HepG2 (cell line): ENCODE data around the gene NPY4R.

ENCODE experiments used
- BRCA1 ChIP-seq: sonication (generic); formaldehyde crosslinking; IDR thresholded peaks from 2 replicates; pipeline ENCODE4 v1.4.0; 2020; ENCODE audit warnings: missing genetic modification reagents
- EED ChIP-seq: sonication (generic); formaldehyde crosslinking; IDR thresholded peaks from 2 replicates; pipeline ENCODE4 v1.5.0; 2020; ENCODE audit warnings: mild to moderate bottlenecking, missing genetic modification reagents
- MAFF ChIP-seq: IDR thresholded peaks from 2 replicates; pipeline ENCODE4 v1.6.1; 2011; ENCODE audit warnings: low read depth, low read length, improper control_type of control experiment
- NFRKB ChIP-seq: fragments of 450-650 bp; IDR thresholded peaks from 2 replicates; pipeline ENCODE4 v1.6.1; 2017
- POLR2A ChIP-seq, 2 experiments: IDR thresholded peaks; 2 replicates each; pipeline ENCODE4 v1.6.1; 2011; ENCODE audit warnings: low read depth in 2 of 2, low read length in 2 of 2, mild to moderate bottlenecking in 1 of 2, moderate library complexity in 1 of 2; ENCODE audit not compliant: insufficient read depth in 1 of 2
- RFX1 ChIP-seq: fragments of 450-650 bp; IDR thresholded peaks from 2 replicates; pipeline ENCODE4 v1.6.1; 2017
- SALL2 ChIP-seq: sonication (generic); formaldehyde crosslinking; IDR thresholded peaks from 2 replicates; pipeline ENCODE4 v1.8.1; 2023; ENCODE audit warnings: mild to moderate bottlenecking, missing genetic modification reagents, inconsistent platforms
- ZBTB7B ChIP-seq: sonication (generic); formaldehyde crosslinking; IDR thresholded peaks from 2 replicates; pipeline ENCODE4 v1.4.0; 2020; ENCODE audit warnings: missing genetic modification reagents
- ZNF124 ChIP-seq: sonication (generic); formaldehyde crosslinking; IDR thresholded peaks from 2 replicates; pipeline ENCODE4 v1.4.0; 2020; ENCODE audit warnings: missing genetic modification reagents
- TF ChIP-seq, protein P1 (sequence below): sonication (generic); formaldehyde crosslinking; IDR thresholded peaks from 2 replicates; pipeline ENCODE4 v1.4.0; 2020; ENCODE audit warnings: low read depth, mild to moderate bottlenecking, missing genetic modification reagents
- TF ChIP-seq, protein P2 (sequence below): sonication (generic); formaldehyde crosslinking; IDR thresholded peaks from 2 replicates; pipeline ENCODE4 v1.4.0; 2020; ENCODE audit warnings: mild to moderate bottlenecking, missing genetic modification reagents
- TF ChIP-seq, protein P3 (sequence below): sonication (generic); formaldehyde crosslinking; IDR thresholded peaks from 2 replicates; pipeline ENCODE4 v1.5.0; 2020; ENCODE audit warnings: mild to moderate bottlenecking, missing genetic modification reagents, moderate library complexity

DNA sequence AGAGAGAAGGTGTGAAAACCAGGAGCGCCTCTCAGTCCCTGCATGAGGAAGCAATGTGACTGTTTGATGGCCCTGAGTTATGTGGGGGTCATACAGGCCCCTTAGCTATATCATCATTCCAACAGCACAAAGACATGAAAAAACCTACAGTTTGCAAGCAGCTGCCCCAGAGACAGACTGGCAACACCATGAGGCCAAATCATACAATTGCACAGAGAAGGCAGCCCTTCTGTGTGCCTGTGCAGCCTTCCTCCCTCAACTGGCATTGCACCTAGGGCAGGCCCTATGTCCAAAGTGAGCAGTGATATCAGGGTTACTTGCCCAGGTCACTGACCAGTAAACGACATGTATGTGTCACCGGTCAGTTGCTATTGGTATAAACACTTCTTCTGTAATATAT, 49.1 kb upstream of the NPY4R start:
- TF ChIP-seq, protein P1, sequence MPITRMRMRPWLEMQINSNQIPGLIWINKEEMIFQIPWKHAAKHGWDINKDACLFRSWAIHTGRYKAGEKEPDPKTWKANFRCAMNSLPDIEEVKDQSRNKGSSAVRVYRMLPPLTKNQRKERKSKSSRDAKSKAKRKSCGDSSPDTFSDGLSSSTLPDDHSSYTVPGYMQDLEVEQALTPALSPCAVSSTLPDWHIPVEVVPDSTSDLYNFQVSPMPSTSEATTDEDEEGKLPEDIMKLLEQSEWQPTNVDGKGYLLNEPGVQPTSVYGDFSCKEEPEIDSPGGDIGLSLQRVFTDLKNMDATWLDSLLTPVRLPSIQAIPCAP: no peak
- no peak for TF ChIP-seq POLR2A (IDR thresholded peaks at IDR 0.05; ENCODE audit: insufficient read depth in 1 of 2, low read depth in 2 of 2, low read length in 2 of 2)
- TF ChIP-seq MAFF: no peak
- no peak for TF ChIP-seq NFRKB
- TF ChIP-seq, protein P2, sequence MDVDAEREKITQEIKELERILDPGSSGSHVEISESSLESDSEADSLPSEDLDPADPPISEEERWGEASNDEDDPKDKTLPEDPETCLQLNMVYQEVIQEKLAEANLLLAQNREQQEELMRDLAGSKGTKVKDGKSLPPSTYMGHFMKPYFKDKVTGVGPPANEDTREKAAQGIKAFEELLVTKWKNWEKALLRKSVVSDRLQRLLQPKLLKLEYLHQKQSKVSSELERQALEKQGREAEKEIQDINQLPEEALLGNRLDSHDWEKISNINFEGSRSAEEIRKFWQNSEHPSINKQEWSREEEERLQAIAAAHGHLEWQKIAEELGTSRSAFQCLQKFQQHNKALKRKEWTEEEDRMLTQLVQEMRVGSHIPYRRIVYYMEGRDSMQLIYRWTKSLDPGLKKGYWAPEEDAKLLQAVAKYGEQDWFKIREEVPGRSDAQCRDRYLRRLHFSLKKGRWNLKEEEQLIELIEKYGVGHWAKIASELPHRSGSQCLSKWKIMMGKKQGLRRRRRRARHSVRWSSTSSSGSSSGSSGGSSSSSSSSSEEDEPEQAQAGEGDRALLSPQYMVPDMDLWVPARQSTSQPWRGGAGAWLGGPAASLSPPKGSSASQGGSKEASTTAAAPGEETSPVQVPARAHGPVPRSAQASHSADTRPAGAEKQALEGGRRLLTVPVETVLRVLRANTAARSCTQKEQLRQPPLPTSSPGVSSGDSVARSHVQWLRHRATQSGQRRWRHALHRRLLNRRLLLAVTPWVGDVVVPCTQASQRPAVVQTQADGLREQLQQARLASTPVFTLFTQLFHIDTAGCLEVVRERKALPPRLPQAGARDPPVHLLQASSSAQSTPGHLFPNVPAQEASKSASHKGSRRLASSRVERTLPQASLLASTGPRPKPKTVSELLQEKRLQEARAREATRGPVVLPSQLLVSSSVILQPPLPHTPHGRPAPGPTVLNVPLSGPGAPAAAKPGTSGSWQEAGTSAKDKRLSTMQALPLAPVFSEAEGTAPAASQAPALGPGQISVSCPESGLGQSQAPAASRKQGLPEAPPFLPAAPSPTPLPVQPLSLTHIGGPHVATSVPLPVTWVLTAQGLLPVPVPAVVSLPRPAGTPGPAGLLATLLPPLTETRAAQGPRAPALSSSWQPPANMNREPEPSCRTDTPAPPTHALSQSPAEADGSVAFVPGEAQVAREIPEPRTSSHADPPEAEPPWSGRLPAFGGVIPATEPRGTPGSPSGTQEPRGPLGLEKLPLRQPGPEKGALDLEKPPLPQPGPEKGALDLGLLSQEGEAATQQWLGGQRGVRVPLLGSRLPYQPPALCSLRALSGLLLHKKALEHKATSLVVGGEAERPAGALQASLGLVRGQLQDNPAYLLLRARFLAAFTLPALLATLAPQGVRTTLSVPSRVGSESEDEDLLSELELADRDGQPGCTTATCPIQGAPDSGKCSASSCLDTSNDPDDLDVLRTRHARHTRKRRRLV: no peak
- TF ChIP-seq EED (CRISPR knock-in tag): no peak
- TF ChIP-seq ZBTB7B (CRISPR knock-in tag): no peak
- no peak for TF ChIP-seq RFX1
- TF ChIP-seq, protein P3, sequence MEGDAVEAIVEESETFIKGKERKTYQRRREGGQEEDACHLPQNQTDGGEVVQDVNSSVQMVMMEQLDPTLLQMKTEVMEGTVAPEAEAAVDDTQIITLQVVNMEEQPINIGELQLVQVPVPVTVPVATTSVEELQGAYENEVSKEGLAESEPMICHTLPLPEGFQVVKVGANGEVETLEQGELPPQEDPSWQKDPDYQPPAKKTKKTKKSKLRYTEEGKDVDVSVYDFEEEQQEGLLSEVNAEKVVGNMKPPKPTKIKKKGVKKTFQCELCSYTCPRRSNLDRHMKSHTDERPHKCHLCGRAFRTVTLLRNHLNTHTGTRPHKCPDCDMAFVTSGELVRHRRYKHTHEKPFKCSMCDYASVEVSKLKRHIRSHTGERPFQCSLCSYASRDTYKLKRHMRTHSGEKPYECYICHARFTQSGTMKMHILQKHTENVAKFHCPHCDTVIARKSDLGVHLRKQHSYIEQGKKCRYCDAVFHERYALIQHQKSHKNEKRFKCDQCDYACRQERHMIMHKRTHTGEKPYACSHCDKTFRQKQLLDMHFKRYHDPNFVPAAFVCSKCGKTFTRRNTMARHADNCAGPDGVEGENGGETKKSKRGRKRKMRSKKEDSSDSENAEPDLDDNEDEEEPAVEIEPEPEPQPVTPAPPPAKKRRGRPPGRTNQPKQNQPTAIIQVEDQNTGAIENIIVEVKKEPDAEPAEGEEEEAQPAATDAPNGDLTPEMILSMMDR (CRISPR knock-in tag): no peak
- no peak for TF ChIP-seq BRCA1 (CRISPR knock-in tag)
- no peak for TF ChIP-seq ZNF124 (CRISPR knock-in tag)
- no peak for TF ChIP-seq SALL2 (CRISPR knock-in tag)
